Measurements from ENCODE around the gene NLRP6. TPM values are rescaled to one million over a fixed set of nuclear protein-coding genes. Genes with fewer than 3 reads are reported as not detected.

NLRP6 gene
- total RNA-seq, 1 donor from 2014 or later, result not detected

DNA sequence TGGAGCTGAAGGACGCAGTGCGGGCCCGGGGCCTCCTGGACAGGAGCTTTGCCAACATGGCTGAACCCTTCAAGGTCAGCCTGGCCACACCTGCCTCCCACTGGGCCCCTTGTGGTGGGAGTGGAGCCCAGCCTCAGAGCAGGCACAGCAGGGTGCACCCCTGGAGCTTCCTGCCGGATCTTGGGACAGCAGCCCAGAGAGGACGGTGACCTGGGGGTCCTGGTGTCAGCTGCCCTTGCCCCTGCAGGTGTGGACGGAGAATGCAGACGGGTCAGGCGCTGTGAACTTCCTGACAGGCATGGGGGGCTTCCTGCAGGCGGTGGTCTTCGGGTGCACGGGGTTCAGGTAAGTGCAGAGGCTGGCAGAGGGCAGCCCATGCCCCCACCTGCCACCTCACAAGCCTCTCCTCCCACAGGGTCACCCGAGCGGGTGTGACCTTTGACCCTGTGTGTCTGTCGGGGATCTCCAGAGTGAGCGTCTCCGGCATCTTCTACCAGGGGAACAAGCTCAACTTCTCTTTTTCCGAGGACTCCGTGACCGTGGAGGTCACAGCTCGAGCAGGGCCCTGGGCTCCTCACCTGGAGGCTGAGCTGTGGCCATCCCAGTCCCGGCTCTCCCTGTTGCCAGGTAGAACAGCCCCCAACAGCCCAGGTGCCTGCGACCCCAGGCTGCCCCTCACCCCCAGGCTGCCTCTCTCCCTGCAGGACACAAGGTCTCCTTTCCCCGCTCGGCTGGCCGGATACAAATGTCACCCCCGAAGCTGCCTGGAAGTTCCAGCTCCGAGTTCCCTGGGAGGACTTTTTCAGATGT is 15.8 kb downstream of the NLRP6 start:
- no peak for DNase-seq

GRCh38 chr11:294780-295179 is 16.6 kb downstream of the NLRP6 start:
- no peak for DNase-seq

DNA sequence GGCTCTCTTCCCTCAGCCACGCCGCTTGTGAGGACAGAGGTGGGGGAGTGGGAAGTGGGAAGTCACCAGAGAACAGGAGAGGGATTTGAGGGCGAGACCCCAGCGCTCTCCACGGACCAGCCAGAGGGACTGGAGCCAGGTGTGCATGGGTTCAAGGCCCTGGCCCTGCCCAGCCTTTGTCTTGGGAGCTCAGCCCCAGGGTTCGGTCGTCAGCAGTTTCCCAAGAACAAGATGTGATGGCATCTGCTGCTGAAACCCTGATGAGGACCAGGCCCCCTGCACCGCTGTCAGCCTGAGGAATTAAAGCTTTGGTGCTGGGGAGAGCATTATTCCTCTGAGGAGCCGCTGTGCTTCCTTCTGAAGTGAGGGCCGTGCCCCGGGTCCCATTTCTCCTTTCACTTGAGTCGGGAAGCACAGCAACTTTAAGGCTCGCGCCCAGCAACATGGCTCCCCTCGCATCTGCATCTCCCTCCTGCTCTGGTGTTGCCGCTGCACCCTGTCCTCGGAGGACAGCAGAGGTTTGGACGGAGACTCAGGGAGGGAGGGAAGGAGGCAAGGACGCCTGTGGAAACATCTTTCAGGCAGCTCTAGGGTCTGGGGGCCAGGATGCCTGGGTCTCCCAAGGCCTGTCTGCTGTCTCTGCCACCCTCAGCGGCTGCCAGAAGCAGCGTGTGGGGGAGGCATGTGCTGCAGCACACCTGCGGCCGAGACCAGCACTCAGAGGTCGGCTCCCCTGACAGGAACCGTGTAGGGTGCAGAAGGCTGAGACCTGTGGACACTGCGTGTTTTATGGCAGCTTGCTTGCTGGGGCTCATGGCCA is 17.4 kb downstream of the NLRP6 start:
- no peak for DNase-seq

GRCh38 chr11:296171-297050 is 18.2 kb downstream of the NLRP6 start:
- no peak for DNase-seq

DNA sequence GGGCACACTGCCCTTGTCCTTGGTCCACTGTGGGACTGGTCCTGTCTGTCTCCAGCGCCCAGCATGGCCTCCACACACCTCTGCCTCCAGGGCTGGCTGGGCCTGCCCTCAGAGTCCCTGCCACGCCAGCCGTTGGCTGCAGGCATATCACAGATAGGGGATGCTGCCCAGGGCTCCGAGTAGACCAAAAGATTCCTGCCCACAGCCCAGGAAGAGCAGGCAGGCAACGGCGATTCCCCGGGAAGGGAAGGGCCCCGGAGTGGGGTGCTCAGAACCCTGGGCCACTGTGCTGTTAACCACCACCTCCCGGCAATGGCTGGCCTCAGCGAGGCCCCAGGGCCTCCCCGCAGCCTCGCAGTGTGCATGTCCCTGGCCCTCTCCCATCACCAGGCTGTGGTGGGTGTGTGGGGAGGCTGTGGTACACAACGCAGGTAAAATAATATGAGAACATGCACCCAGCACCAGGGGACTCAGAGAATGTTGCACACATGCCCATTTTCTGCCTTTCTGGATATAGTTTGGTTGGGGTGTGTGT is 18.9 kb downstream of the NLRP6 start:
- DNase-seq, result no peak

DNA sequence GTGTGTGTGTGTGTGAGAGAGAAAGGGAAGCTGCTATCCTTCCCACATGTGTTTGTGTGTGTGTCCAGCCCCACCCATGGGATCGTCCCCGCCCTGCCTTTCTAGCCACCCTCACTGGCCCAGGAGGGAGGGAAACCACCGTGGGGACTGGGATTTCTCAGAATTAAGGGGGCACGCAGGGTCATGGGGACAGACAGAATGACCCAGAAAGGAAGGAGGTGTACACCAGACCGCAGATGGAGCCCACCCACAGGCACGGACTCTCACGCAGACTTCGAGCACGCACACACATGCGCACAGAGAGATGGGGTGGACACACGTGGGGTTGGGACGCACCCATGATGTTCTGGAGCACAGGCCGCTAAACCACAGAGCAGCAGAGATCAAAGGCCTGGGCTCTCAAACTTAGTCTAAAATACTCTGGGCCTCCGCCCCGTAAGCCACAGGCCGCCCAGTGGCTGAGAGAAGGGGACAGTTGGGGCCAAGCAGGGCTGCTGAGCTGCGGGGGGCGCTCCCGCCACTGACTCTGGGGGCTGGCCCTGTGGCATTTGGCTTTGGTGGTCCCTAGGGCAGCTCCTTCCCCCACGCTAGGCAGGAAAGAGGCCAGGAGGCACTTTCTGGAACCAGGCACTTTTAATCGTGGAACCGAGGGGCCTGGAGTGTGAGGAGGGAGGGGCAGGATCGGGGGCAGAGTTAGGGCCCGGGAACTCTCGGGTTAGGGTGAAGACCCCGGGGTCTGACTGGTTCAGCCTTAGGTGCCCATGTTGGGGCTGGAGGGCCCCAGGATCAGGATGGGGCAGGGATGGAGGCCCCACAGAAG is 19.6 kb downstream of the NLRP6 start:
- no peak for DNase-seq

DNA sequence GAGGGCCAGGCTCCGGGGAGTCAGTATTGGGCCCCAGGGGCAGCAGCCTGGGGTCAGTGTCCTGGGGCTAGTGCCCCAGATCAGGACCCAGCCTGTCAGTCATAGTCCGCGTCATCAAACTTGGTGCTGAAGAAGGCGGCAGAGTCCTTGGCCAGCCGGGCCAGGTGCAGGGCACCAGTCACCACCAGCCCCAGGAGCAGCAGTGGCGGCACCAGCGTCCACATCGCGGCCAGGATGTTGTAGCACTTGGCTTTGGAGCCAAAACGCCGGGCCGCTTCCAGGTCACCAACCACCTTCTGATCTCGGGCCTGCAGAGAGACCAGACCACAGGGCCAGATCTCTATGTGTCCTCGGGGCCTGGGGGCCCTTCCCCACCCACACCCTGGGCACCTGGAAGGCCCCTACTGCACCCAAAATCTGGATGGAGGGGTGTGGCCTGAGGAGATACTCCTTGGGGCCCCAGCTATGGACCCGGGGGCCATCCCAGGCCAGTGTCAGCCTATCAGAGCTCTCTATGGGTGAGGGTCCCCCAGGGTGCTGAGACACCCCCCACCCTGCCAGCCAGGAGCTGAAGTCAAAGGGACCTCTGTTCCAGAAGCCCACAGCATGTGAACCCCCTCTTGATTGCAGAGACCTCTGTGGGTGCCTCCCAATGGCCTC is 20.3 kb downstream of the NLRP6 start:
- peak; percentile 26 for DNase-seq

GRCh38 chr11:299081-299891 is 21.1 kb downstream of the NLRP6 start, which contains the start of gene IFITM5:
Gene IFITM5, minus strand, starts transcription at chr11:299526. Its CDS starts 36 bp downstream, at chr11:299490.
- DNase-seq, result no peak

DNA sequence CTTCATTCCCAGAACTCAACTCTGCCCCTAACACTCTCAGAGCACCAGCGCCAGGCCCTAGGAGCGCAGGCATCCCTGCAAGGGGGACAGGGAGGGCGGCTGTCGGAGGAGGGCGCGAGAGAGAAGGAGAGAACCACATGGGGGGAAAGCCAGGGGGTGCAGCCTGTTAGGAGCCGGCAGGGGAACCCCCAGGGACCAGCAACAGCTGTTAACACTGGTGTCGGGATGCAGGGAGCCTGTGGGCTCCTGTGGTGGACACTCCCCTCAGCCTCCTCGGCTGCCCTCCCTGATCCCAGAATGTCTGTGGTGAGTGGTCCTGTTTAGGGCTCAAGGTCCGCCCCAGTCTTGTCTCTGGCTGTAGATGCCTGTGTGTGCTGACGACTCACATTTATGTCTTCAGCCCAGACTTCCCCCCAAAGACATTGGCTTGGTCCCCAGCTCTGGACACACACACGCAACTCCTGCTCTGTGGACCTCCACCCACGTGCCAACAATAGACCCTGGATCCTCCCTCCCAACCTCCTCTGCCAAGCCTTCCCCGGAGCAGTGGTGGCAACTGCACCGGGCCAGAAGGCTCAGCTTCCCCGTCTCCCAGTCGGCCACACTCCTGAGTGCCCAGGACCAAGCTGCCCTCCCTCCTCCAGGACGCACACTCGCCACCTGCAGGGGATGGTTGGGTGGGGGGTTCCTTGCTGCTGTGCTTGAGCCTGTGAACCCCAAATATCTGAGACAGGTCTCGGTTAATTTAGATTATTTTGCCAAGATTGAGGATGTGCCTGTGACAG is 21.9 kb downstream of the NLRP6 start:
- peak; percentile 34 for DNase-seq

- DNase-seq, result no peak
These were observed 25.2 kb downstream of the NLRP6 start for GRCh38 chr11:303363-303762.

DNA sequence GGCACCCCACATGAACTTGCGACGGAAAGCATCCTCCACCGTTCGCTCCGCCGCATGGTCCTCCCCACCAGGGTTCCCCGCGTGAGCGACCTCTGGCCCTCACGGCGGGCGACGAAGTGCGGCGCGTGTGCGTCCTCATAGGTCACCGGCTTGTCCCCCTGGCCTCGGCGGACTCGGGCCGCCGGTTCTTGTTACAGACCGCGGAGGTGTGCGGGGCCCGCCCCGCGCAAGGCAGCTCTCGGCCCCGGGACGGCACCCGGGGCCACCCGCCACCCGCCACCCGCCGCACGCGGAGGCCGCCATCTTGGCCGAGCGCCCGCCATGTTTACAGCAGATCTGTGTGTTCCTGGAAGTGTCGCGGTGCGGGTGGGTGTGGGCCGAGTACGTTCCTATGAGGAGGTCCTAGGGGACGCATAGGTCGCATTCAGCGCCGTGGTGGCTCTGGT is 25.9 kb downstream of the NLRP6 start:
- DNase-seq, result no peak

GRCh38 chr11:304915-305843 is 27.0 kb downstream of the NLRP6 start:
- DNase-seq, result peak; percentile 85

- DNase-seq, result no peak
These were observed 27.6 kb downstream of the NLRP6 start for GRCh38 chr11:305844-306211.

GRCh38 chr11:306645-307371 is 28.6 kb downstream of the NLRP6 start:
- DNase-seq, result no peak

GRCh38 chr11:307766-308708 is 29.8 kb downstream of the NLRP6 start, which contains the start of gene IFITM2:
Gene IFITM2, plus strand, starts transcription at chr11:307816. Its CDS starts 377 bp downstream, at chr11:308193.
- DNase-seq, result peak; percentile 80

Measured in dermis blood vessel endothelial cell (primary cell).